ENCODE results near the gene APOL3.
"Not testable (repeated sequence)": the region's sequence is repeated elsewhere in the genome, so short reads cannot be mapped to it uniquely, and the experiment has no call there.

APOL3 gene

DNA sequence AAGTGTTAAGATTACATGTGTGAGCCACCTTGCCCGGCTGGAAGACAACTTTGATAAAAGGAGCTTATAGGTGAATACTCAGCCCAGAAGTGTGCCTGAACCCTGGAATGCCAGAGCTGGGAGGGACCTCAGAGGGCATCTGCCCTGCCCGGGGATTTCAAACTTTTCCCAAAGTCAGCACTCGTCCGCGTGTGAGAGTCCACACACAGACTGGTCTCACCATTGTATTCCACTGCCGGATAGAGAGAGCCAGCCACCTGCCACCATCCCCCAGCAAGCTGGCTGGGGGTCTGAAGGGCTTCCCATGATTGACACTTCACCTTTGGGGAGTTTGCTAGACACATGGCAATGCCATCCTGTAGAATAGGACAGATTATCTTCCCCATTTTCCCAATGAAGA is 49.2 kb downstream of the APOL3 start:
- Histone ChIP-seq H3K4me3 (ENCODE audit: low read depth in 1 of 2, low read length in 2 of 2) (no peak overlapping the region), H3K36me3 (ENCODE audit: control insufficient read depth in 1 of 2, insufficient read depth in 2 of 2, low read length in 2 of 2) (no peaks in the 10 kb centered on the region), H3K9me3 (ENCODE audit: control insufficient read depth in 1 of 2, low read length in 2 of 2) (no peaks in the 10 kb centered on the region), H3K4me1 (ENCODE audit: control insufficient read depth in 1 of 2, insufficient read depth in 2 of 2, low read length in 2 of 2) (no peaks in the 10 kb centered on the region), H3K27ac (ENCODE audit: low read length) (no peak overlapping the region), H3K27me3 (ENCODE audit: low read depth, low read length) (no peaks in the 10 kb centered on the region)

DNA sequence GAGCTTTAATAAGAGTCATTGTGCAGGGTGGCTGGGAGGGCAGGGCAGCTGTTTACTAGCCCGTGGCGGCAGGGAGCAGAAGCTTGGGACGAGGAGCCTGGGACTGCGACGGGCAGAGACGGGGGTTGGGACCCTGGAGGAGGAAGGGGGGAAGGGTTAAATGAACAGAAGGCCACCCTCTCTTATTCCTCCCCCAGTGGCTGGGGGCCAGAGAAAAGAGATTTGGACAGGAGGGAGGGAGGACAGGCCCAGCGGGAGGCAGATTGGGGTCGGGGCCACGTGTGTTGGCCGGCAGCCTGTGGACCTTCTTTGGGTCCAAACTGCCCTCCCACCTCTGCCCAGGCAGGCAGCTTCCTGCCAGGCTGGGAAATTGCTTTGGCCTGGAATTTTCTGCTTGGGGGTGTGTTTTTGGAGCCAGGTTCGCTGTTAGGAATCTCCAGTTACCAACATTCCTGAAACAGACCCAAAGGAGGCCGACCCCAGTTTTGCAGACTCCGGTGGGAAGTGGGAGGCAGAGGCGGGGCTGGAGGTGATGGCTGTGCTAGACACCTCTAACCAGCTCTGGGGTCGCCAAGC is 50.2 kb downstream of the APOL3 start:
- Histone ChIP-seq H3K4me3 (ENCODE audit: low read depth in 1 of 2, low read length in 2 of 2) (no peak overlapping the region), H3K27ac (ENCODE audit: low read length) (no peak overlapping the region), H3K9me3 (ENCODE audit: control insufficient read depth in 1 of 2, low read length in 2 of 2) (no peaks in the 10 kb centered on the region), H3K4me1 (ENCODE audit: control insufficient read depth in 1 of 2, insufficient read depth in 2 of 2, low read length in 2 of 2) (no peaks in the 10 kb centered on the region), H3K27me3 (ENCODE audit: low read depth, low read length) (no peaks in the 10 kb centered on the region), H3K36me3 (ENCODE audit: control insufficient read depth in 1 of 2, insufficient read depth in 2 of 2, low read length in 2 of 2) (no peaks in the 10 kb centered on the region)

DNA sequence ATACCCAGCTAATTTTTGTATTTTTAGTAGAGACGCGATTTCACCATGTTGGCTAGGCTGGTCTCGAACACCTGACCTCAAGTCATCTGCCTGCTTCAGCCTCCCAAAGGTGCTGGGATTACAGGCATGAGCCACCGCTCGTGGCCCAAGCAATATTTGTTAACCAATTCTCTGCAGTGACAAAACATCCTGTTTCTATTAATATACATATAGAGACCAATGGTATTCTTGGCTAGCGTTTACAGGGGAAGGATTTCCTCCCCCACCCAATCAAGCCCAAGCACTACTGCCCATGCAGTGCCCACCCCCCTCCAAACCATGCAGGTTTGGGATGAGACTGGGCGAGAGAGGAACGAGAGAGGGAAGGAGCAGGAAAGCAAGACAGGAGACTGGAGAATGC is 53.1 kb downstream of the APOL3 start:
- no peak overlapping the region for H3K4me3 ChIP-seq (ENCODE audit: low read depth in 1 of 2, low read length in 2 of 2)
- no peak overlapping the region for H3K27ac ChIP-seq (ENCODE audit: low read length)
- H3K4me1 ChIP-seq (ENCODE audit: control insufficient read depth in 1 of 2, insufficient read depth in 2 of 2, low read length in 2 of 2) = no peaks in the 10 kb centered on the region
- H3K36me3 ChIP-seq (ENCODE audit: control insufficient read depth in 1 of 2, insufficient read depth in 2 of 2, low read length in 2 of 2) = no peaks in the 10 kb centered on the region
- H3K9me3 ChIP-seq (ENCODE audit: control insufficient read depth in 1 of 2, low read length in 2 of 2) = no peaks in the 10 kb centered on the region
- no peaks in the 10 kb centered on the region for H3K27me3 ChIP-seq (ENCODE audit: low read depth, low read length)

DNA sequence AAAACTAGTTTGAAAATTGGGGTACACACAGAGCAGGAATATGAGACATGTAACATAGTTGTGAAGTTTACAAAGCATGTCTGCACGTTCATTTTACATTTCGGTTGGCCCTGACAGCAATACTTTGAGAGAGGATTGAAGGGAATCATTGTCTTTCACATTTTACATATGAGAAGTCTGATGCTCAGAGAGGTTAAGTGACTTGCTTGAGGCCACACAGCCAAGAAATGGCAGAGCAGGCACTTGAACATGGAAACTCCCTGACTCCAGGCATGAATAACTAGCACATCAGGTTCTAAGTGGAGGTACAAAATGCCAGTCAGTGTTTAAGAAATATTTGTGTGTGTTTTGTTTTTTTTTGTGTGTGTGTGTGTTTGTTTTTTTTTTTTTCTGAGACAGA is 53.6 kb downstream of the APOL3 start:
- Histone ChIP-seq H3K27ac (ENCODE audit: low read length) (no peak overlapping the region), H3K27me3 (ENCODE audit: low read depth, low read length) (no peaks in the 10 kb centered on the region)

DNA sequence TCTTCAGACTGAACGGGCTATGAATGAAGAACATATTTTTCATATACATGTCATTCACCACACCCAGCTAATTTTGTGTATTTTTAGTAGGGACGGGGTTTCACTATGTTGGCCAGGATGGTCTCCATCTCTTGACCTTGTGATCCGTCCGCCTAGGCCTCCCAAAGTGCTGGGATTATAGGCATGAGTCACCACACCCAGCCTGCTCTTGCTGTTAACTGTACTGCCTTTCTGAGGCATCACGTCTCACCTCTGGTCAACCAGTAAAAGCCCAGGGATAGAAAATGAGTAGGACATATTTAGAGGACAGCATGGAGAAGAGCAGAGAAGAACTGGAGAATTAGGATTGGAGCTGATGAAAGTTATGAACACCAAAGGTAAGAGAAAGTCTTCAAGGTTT is 55.6 kb downstream of the APOL3 start:
- H3K4me3 ChIP-seq (ENCODE audit: low read depth in 1 of 2, low read length in 2 of 2) = no peak overlapping the region
- H3K27ac ChIP-seq (ENCODE audit: low read length) = no peak overlapping the region
- H3K4me1 ChIP-seq (ENCODE audit: control insufficient read depth in 1 of 2, insufficient read depth in 2 of 2, low read length in 2 of 2) = no peaks in the 10 kb centered on the region
- H3K27me3 ChIP-seq (ENCODE audit: low read depth, low read length) = no peaks in the 10 kb centered on the region
- H3K9me3 ChIP-seq (ENCODE audit: control insufficient read depth in 1 of 2, low read length in 2 of 2) = no peaks in the 10 kb centered on the region
- H3K36me3 ChIP-seq (ENCODE audit: control insufficient read depth in 1 of 2, insufficient read depth in 2 of 2, low read length in 2 of 2) = no peaks in the 10 kb centered on the region

More for the DNA sequence above, 53.6 kb downstream of the APOL3 start:
- no peaks in the 10 kb centered on the region for H3K36me3 ChIP-seq (ENCODE audit: control insufficient read depth in 1 of 2, insufficient read depth in 2 of 2, low read length in 2 of 2)
- no peak overlapping the region for H3K4me3 ChIP-seq (ENCODE audit: low read depth in 1 of 2, low read length in 2 of 2)
- no peaks in the 10 kb centered on the region for H3K4me1 ChIP-seq (ENCODE audit: control insufficient read depth in 1 of 2, insufficient read depth in 2 of 2, low read length in 2 of 2)
- no peaks in the 10 kb centered on the region for H3K9me3 ChIP-seq (ENCODE audit: control insufficient read depth in 1 of 2, low read length in 2 of 2)

DNA sequence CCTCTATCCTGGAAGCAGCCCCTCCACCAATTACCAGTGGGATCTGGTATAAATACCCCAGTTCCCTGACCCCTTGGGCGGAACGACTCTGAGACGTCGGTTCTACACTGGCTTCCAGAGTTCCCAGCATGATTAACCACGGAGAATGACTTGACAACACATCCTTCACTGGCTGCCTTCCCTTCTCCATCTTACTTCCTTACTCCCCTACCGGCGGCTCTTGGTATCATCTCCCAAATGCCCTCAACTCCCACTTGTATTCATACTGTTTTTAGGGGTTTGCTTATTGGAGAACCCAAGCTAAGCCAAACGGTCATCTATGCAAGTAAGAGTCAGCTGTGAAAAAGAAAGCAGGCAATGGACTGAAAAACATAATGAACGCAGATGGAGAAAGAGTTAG is 56.1 kb downstream of the APOL3 start:
- Histone ChIP-seq H3K4me1 (ENCODE audit: control insufficient read depth in 1 of 2, insufficient read depth in 2 of 2, low read length in 2 of 2) (no peaks in the 10 kb centered on the region), H3K36me3 (ENCODE audit: control insufficient read depth in 1 of 2, insufficient read depth in 2 of 2, low read length in 2 of 2) (no peaks in the 10 kb centered on the region), H3K4me3 (ENCODE audit: low read depth in 1 of 2, low read length in 2 of 2) (no peak overlapping the region), H3K27ac (ENCODE audit: low read length) (no peak overlapping the region), H3K27me3 (ENCODE audit: low read depth, low read length) (no peaks in the 10 kb centered on the region), H3K9me3 (ENCODE audit: control insufficient read depth in 1 of 2, low read length in 2 of 2) (no peaks in the 10 kb centered on the region)

DNA sequence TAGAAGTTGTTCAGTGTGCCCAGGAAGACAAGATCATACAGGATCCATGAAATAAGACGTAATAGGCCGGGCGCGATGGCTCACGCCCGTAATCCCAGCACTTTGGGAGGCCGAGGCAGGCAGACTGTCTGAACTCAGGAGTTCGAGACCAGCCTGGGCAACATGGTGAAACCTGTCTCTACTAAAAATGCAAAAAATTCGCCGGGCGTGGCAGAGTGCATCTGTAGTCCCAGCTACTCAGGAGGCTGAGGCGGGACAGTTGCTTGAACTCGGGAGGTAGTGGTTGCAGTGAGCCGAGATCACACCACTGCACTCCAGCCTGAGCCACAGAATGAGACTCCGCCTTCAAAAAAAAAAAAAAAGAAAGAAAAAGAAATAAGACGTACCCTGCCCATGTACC is 56.7 kb downstream of the APOL3 start:
- H3K27ac ChIP-seq (ENCODE audit: low read length) = no peak overlapping the region

DNA sequence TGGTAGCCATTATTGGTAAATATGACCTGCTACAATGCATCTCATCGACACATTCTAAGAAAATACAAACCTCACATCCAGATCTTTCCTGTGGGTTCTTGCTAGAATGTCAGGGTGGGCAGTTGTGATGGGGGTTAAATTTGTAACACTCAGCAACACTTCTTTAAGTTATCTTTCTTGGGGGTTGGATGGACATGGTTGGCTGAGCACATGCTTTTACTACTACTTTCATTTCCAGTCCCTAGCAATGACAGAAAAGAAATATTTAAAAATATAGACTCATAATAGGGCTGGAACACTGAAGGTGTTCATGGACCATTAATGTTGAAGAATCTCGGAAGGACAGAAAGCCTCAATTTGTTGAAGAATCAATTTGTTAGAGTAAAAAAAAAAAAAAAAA is 57.6 kb downstream of the APOL3 start:
- Histone ChIP-seq H3K27ac (ENCODE audit: low read length) (no peak overlapping the region), H3K9me3 (ENCODE audit: control insufficient read depth in 1 of 2, low read length in 2 of 2) (no peaks in the 10 kb centered on the region)

More for the DNA sequence above, 56.7 kb downstream of the APOL3 start:
- Histone ChIP-seq H3K9me3 (ENCODE audit: control insufficient read depth in 1 of 2, low read length in 2 of 2) (no peaks in the 10 kb centered on the region), H3K36me3 (ENCODE audit: control insufficient read depth in 1 of 2, insufficient read depth in 2 of 2, low read length in 2 of 2) (no peaks in the 10 kb centered on the region), H3K4me1 (ENCODE audit: control insufficient read depth in 1 of 2, insufficient read depth in 2 of 2, low read length in 2 of 2) (no peaks in the 10 kb centered on the region), H3K27me3 (ENCODE audit: low read depth, low read length) (no peaks in the 10 kb centered on the region), H3K4me3 (ENCODE audit: low read depth in 1 of 2, low read length in 2 of 2) (no peak overlapping the region)

DNA sequence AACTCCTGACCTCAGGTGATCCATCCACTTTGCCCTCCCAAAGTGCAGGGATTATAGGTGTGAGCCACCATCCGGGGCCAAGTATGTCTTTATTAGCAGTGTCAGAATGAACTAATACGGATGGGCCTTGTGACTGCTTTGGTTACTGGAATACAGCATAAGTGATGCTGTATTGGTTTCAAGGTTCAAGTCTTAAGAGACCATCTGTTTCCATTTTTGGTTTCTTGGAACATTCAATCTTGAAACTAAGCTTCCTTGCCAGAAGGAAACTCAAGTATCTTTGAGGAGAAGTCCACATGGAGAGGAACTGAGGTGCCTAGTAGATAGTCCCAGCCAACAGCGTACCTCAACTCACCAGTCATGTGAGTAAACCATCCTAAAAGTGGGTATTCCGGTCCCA is 58.8 kb downstream of the APOL3 start:
- Histone ChIP-seq H3K27ac (ENCODE audit: low read length) (no peak overlapping the region), H3K4me3 (ENCODE audit: low read depth in 1 of 2, low read length in 2 of 2) (no peak overlapping the region), H3K9me3 (ENCODE audit: control insufficient read depth in 1 of 2, low read length in 2 of 2) (no peaks in the 10 kb centered on the region), H3K27me3 (ENCODE audit: low read depth, low read length) (no peaks in the 10 kb centered on the region), H3K4me1 (ENCODE audit: control insufficient read depth in 1 of 2, insufficient read depth in 2 of 2, low read length in 2 of 2) (no peaks in the 10 kb centered on the region), H3K36me3 (ENCODE audit: control insufficient read depth in 1 of 2, insufficient read depth in 2 of 2, low read length in 2 of 2) (no peaks in the 10 kb centered on the region)

More for the DNA sequence above, 57.6 kb downstream of the APOL3 start:
- Histone ChIP-seq H3K27me3 (ENCODE audit: low read depth, low read length) (no peaks in the 10 kb centered on the region), H3K4me3 (ENCODE audit: low read depth in 1 of 2, low read length in 2 of 2) (no peak overlapping the region), H3K4me1 (ENCODE audit: control insufficient read depth in 1 of 2, insufficient read depth in 2 of 2, low read length in 2 of 2) (no peaks in the 10 kb centered on the region), H3K36me3 (ENCODE audit: control insufficient read depth in 1 of 2, insufficient read depth in 2 of 2, low read length in 2 of 2) (no peaks in the 10 kb centered on the region)

DNA sequence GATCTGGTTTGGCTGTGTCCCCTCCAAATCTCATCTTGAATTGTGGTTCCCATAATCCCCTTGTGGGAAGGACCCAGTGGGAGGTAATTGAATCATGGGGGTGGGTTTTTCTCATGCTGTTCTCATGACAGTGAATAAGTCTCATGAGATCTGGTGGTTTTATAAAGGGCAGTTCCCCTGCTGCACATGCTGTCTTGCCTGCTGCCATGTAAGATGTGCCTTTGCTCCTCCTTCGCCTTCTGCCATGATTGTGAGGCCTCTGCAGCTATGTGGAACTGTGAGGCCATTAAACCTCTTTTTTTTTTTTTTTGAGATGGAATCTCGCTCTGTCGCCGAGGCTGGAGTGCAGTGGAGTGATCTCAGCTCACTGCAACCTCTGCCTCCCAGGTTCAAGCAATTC is 59.6 kb downstream of the APOL3 start:
- not testable (repeated sequence) for H3K9me3 ChIP-seq (ENCODE audit: control insufficient read depth in 1 of 2, low read length in 2 of 2); H3K27ac ChIP-seq (ENCODE audit: low read length); H3K36me3 ChIP-seq (ENCODE audit: control insufficient read depth in 1 of 2, insufficient read depth in 2 of 2, low read length in 2 of 2); H3K4me3 ChIP-seq (ENCODE audit: low read depth in 1 of 2, low read length in 2 of 2); H3K4me1 ChIP-seq (ENCODE audit: control insufficient read depth in 1 of 2, insufficient read depth in 2 of 2, low read length in 2 of 2); H3K27me3 ChIP-seq (ENCODE audit: low read depth, low read length)

DNA sequence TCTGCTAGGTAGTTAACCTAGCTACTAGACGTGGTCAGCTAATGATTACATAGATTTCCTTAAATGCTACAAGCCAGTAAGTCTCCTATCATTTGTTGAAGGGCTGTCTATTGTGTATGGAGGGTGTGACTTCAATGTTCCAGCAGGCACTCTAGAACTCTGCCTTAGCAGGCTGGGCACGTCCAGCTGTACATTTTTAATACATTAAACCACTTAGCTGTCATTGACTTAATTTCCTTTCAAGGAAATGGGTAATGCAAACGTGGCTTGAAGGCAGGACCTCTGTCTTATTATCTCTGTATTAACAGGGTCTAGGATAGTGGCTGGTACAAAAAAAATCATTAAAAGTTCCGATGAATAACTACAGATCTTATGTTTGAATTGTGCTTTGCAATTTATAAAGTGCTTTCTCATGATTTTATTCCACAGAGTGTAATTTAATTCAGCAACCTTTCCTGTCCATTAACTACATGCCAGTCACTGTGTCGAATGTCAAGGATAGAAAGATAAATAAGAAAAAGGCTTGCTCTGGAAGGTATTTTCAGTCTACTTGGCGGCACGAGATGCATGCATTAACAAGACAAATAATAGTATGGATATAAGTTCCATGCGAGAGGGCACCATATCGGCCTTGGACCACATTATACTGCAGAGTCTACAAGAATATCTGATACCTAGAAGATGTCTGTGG is 60.3 kb downstream of the APOL3 start:
- Histone ChIP-seq H3K36me3 (ENCODE audit: control insufficient read depth in 1 of 2, insufficient read depth in 2 of 2, low read length in 2 of 2) (no peaks in the 10 kb centered on the region), H3K4me1 (ENCODE audit: control insufficient read depth in 1 of 2, insufficient read depth in 2 of 2, low read length in 2 of 2) (no peaks in the 10 kb centered on the region), H3K9me3 (ENCODE audit: control insufficient read depth in 1 of 2, low read length in 2 of 2) (no peaks in the 10 kb centered on the region), H3K27me3 (ENCODE audit: low read depth, low read length) (no peaks in the 10 kb centered on the region), H3K27ac (ENCODE audit: low read length) (no peak overlapping the region), H3K4me3 (ENCODE audit: low read depth in 1 of 2, low read length in 2 of 2) (no peak overlapping the region)

DNA sequence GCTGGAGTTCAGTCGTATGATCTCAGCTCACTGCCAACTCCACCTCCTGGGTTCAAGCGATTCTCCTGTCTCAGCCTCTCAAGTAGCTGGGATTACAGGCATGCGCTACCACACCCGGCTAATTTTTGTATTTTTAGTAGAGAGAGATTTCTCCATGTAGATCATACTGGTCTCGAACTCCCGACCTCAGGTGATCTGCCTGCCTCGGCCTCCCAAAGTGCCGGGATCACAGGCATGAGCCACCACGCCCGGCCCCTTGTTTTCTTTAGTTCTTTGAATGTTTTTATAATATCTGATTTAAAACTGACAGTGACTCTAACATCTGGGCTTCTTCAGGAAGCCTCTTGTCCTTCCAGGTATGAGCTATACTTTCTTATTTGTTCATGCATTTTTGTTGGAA is 61.0 kb downstream of the APOL3 start:
- not testable (repeated sequence) for H3K4me1 ChIP-seq (ENCODE audit: control insufficient read depth in 1 of 2, insufficient read depth in 2 of 2, low read length in 2 of 2); H3K27ac ChIP-seq (ENCODE audit: low read length); H3K36me3 ChIP-seq (ENCODE audit: control insufficient read depth in 1 of 2, insufficient read depth in 2 of 2, low read length in 2 of 2); H3K9me3 ChIP-seq (ENCODE audit: control insufficient read depth in 1 of 2, low read length in 2 of 2); H3K4me3 ChIP-seq (ENCODE audit: low read depth in 1 of 2, low read length in 2 of 2); H3K27me3 ChIP-seq (ENCODE audit: low read depth, low read length)

Data from muscle layer of duodenum (tissue), 2 donors.